Spinal cord (tissue), 10 donors: ENCODE measurements around the gene COBL. TPM values are rescaled to one million over a fixed set of nuclear protein-coding genes. Genes with fewer than 3 reads are reported as not detected.

ENCODE experiments used
- DNase-seq, 6 donors: peaks; one replicate each; pipeline versions ENCODE4 v3.0.0 to v3.0.0-alpha.2; 2013 to 2015; ENCODE audit warnings: low spot score in 6 of 6, low read depth in 4 of 6
- H3K27ac ChIP-seq: one replicate; pipeline ENCODE4 v1.5.1; 2013; ENCODE audit warnings: low read depth, low read length, control low read depth
- H3K27me3 ChIP-seq: one replicate; pipeline ENCODE4 v1.6.1; 2013; ENCODE audit warnings: low read length; ENCODE audit not compliant: control insufficient read depth, insufficient read depth
- H3K36me3 ChIP-seq: one replicate; pipeline ENCODE4 v1.6.1; 2013; ENCODE audit warnings: low read length; ENCODE audit not compliant: control insufficient read depth, insufficient read depth
- H3K4me1 ChIP-seq: one replicate; pipeline ENCODE4 v1.6.1; 2013; ENCODE audit warnings: low read length; ENCODE audit not compliant: control insufficient read depth, insufficient read depth
- H3K4me3 ChIP-seq: one replicate; pipeline ENCODE4 v1.5.1; 2013; ENCODE audit warnings: low read depth, low read length, control low read depth
- H3K9me3 ChIP-seq: one replicate; pipeline ENCODE4 v1.6.1; 2013; ENCODE audit warnings: low read length; ENCODE audit not compliant: control insufficient read depth, insufficient read depth
- WGBS: methylation state at CpG from one replicate; pipeline ENCODE4 v1.1.5; 2013; ENCODE audit warnings: missing lambda C conversion rate; ENCODE audit not compliant: insufficient coverage; 5-methylcytosine and 5-hydroxymethylcytosine counted together
- polyA plus RNA-seq, 2 donors: library from polyadenylated mRNA; unstranded; fragments of 120-200 nt; gene quantifications; one replicate each; pipeline ENCODE4 v1.2.1, GENCODE V29; 2013; ENCODE audit not compliant: insufficient read length in 2 of 2
- total RNA-seq, 2 donors: library from RNA; depleted of rRNA in 1 of 2; stranded (reverse); fragments of 120-200 nt in 1 of 2; fragments of >200 nt in 1 of 2; gene quantifications; one replicate each; pipeline versions ENCODE4 v1.2.3 to v1.2.4, GENCODE V29; 2013 to 2014
- donor health status: healthy.

Gene COBL
- total and polyA plus RNA-seq, 4 donors, result 3.8 to 7.8 (median 5.1) TPM

DNA sequence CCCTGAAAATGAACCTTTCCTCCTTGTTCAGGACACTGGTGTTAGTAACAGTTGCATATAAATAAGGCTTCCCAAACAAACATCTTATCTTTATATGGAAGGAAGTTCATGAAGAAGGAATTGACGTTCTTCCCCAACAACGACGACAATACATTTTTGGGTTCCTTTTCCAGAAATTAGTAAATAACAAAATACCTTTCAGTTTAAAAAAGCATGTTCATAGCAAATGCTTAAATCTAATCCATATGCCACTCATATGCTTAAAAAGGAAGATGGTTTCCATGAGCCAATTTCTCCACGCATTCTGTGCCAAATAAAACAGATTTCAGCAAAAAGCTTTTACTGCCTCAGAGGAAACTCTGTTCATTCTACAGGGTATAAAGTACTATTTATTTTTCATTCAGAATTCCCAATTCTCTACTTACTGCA is 182.6 kb downstream of the COBL start:
- peak overlapping the region; percentile 47 for H3K27ac ChIP-seq
- DNase-seq, result peak in 2 of 6 donors; percentile 78 to 88
- WGBS, result 100% methylated on average over 2 of the region's 4 CpGs

DNA sequence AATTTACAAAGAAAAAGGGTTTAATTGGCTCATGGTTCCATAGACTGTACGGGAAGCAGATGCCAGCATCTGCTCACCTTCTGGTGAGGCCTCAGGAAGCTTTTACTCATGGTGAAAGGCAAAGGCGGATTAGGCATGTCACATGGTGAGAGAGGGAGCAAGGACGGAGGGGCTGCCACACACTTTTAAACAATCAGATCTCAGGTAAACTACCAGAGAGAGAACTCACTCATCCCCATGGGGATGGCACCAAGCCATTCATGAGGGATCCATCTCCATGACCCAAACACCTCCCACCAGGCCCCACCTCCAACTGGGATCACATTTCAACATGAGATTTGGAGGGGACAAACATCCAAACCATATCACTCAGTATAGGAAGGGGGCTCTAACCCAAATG is 183.9 kb downstream of the COBL start:
- no peaks in the 10 kb centered on the region for H3K27me3 ChIP-seq
- H3K4me3 ChIP-seq, result no peak overlapping the region
- no peak overlapping the region for H3K27ac ChIP-seq
- no peak for DNase-seq
- no peaks in the 10 kb centered on the region for H3K9me3 ChIP-seq
- H3K36me3 ChIP-seq, result no peaks in the 10 kb centered on the region
- 100% methylated on average over 3 of the region's 3 CpGs for WGBS
- no peaks in the 10 kb centered on the region for H3K4me1 ChIP-seq

More for the DNA sequence above, 182.6 kb downstream of the COBL start:
- Histone ChIP-seq H3K9me3 (no peaks in the 10 kb centered on the region), H3K27me3 (no peaks in the 10 kb centered on the region), H3K4me1 (no peaks in the 10 kb centered on the region), H3K36me3 (no peaks in the 10 kb centered on the region), H3K4me3 (no peak overlapping the region)

DNA sequence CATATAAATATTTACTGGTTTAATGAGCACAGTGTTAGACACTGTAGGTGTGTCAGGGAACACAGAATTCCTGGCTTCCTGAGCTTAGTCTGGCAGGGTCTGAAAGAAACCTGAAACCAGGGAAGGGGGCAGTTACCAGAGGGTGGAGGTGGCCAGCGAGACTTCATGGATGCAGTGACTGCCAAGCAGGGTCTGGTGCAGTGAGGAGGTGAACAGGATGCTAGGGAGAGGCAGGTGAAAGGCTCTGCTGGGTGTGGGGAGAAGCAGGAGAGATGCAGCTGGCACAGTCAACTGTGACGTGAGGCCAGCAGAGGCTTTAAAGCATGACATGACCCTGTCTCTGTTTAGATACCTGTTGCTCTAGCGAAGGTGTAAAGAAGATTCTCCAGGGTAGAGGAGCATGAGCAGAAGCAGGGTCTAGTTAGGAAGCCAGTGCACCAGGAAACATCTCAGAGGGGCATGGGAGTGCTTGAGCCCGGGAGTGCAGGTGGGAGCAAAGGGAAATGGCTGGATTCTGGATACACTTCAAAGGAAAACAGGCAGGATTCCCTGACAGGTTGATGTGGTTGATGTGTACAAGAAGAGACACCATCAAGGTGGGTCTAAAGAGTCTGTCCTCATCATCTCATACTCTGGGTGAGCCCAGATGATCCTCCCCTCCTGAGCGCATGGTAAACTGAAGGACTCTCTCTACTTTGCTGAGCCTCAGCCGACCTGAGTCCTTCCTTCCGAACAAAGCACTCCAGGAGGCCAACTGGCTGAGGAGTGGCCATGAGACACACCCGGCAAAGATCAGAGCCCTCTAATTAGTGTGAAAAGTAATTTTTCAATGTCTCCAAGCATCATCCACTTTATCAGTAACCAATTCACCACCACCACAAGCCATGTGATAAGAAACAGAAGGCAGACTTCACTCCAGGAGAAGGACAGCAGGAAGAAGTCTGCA is 186.8 kb downstream of the COBL start:
- WGBS, result 77% methylated on average over 7 of the region's 8 CpGs
- Histone ChIP-seq H3K27ac (no peak overlapping the region), H3K9me3 (no peaks in the 10 kb centered on the region), H3K4me1 (no peaks in the 10 kb centered on the region), H3K4me3 (no peak overlapping the region), H3K36me3 (no peaks in the 10 kb centered on the region), H3K27me3 (no peaks in the 10 kb centered on the region)
- DNase-seq, result no peak

DNA sequence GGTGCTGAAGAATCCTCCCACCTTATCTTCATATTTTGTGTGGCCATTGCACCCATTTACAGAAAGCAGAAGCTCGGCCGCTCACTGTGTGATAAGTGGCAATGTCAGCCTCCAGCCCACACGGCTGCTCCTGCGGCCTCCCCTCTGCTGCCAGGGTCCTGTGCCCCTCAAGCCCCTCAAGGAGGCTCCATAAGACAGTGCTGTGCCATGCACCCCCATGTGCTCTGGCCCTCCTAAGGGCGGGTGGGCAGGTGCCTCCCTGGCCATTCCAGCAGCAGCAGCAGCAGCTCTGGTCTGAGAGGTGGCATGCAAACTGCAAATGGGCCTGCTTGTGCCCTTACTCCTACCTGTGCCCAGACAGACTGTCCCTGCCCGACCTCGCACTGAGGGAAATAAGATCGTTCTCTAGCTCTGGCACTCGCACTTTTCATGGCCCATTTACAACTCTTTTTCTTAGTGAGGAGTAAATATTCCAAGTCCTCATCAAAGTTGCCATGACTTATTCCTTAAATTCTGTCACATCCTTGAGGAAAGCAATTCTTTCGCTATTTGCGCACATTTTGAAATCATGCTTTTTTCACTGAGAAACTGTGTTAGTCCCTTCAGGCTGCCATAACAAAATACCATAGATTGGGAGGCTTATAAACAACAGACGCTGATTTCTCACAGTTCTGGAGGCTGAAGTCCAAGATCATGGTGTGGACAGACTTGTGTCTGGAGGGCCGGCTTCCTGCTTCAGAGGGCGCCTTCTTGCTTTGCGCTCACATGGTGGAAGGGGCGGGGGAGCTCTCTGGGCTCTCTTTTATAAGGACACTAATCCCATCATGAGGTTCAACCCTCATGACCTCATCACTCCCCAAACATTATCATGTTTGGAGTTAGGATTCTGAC is 187.8 kb downstream of the COBL start:
- Histone ChIP-seq H3K9me3 (no peaks in the 10 kb centered on the region), H3K27me3 (no peaks in the 10 kb centered on the region), H3K36me3 (no peaks in the 10 kb centered on the region), H3K4me1 (no peaks in the 10 kb centered on the region), H3K27ac (no peak overlapping the region), H3K4me3 (no peak overlapping the region)
- WGBS, result 92% methylated on average over 7 of the region's 16 CpGs
- no peak for DNase-seq

DNA sequence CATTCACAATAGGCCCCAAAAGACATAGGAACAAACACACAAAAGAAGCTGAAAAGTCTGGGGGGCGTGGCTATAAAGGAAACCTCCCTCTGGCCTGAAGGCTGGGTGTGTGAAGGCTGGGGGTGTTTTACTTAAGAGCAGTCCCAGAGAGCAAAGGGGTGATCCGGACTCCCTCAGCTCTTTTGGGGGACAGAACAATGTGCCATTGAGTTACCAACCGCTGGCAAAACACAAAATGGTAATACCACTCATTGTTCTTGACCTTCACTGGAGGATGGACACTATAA is 189.0 kb downstream of the COBL start:
- H3K27me3 ChIP-seq, result no peaks in the 10 kb centered on the region
- no peak overlapping the region for H3K27ac ChIP-seq
- no CpG with 5 or more reads among the region's 3 CpGs for WGBS
- H3K4me3 ChIP-seq, result no peak overlapping the region
- no peaks in the 10 kb centered on the region for H3K36me3 ChIP-seq
- no peak for DNase-seq
- no peaks in the 10 kb centered on the region for H3K9me3 ChIP-seq
- H3K4me1 ChIP-seq, result no peaks in the 10 kb centered on the region

DNA sequence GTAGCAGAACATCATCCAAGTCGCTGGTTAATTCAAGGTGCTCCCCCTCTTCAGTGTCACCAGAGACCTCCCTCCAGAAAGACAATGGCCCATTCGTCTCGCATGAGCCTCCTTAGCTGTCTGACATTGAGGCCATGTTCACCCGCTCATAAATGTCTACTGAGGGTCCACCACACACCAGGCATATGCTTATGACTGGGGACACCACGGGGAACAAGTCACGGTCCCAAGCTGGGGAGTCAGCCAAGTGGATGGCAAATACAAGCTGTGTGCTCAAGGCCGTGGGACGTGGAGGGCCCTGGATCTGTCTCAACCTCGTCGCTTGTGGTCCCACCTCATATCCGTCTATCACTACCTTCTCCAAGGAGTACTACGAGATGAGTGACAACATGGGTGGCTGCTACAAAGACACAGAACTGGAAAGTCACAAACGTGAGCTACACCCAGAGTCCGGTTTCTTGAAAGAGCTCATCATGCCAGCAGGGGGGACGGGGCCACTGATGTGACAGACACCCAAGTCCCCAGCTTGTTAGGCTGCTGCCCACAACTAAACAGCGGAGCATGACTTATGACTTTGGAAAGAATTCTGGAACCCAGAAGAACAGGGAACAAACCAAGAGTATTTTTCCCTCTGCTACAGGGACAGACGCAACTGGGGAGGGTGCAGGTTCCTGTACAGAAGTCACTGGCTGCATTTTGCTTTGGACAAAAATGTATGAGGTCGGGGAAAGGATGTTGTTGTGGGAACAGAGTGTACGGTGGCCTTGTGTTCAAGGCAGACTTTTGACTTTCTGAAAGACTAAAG is 189.6 kb downstream of the COBL start:
- WGBS, result 94% methylated on average over 17 of the region's 19 CpGs
- Histone ChIP-seq H3K9me3 (no peaks in the 10 kb centered on the region), H3K36me3 (no peaks in the 10 kb centered on the region), H3K4me1 (no peaks in the 10 kb centered on the region), H3K4me3 (no peak overlapping the region), H3K27ac (no peak overlapping the region), H3K27me3 (no peaks in the 10 kb centered on the region)
- no peak for DNase-seq

DNA sequence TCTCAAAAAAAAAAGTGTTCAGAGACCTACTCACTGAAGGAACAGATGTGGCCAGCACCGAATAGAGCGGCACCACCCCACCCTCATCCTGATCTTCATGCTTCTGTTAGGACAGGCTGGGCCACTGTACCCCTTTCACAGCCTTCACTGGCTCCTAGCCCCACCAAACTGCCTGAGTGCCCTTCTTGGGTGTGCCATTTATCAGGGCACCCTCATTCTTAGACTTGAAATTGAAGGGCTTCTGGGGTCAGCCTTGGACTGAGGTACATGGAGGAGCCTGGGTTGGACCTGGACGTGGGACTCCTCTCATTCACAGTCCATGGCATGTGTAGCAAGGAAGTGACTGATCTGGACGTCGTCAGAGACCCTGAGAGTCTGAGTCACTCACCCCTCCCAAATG is 190.3 kb downstream of the COBL start:
- H3K27ac ChIP-seq, result no peak overlapping the region
- H3K4me3 ChIP-seq, result no peak overlapping the region
- no peaks in the 10 kb centered on the region for H3K36me3 ChIP-seq
- H3K4me1 ChIP-seq, result no peaks in the 10 kb centered on the region
- no peaks in the 10 kb centered on the region for H3K27me3 ChIP-seq
- DNase-seq, result no peak
- WGBS, result 96% methylated on average over 5 of the region's 5 CpGs
- no peaks in the 10 kb centered on the region for H3K9me3 ChIP-seq

DNA sequence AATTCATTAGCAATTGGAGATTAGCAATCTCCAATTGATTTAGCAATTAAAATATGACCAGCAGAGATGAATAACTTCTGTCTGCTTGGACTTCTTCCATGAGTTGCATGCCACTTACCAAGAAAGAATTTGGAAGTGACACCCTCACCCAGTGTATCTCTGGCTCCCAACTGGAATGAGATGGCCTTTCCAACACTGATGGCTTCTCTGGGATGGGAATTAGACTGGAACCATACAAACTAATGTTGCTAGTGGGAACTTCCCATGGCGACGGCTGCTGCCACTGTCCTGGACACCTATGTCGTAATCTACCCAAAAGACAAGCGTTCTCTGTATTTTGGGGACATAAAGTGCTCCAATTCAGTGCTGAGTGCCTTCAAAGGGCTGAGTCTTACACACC is 192.3 kb downstream of the COBL start:
- WGBS, result 84% methylated on average over 3 of the region's 4 CpGs

DNA sequence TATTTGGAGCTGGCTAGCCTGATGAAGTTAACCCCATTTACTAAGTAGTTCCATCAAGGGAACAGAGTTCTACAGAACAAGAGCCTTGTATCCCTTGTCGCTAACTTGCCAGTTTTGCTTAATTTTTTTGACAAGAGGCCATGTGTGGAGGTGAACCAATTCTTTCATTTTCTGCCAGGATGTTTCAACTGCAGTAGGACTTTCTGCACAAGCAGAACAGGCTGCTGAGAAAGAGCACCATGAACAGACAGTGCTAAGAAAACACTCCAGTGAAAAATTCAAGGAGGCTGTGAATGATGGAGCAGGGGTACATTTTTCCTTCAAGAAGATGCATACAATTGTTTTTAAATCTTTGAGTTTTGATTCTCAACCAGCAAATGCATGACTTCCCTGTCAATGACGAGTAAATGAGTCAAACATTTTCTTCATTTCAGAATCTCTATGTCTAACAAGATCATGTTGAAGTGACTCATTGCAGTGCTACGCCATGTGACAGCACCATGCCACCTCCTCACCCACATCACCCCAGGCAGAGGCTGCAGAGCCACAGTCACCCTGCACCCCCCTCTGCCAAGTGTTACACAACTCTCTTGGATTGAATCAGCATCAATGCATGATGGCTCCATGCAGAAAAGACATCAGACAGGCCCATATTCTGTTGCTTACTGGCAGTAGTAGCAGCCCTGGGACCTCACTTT is 193.1 kb downstream of the COBL start:
- H3K9me3 ChIP-seq, result no peaks in the 10 kb centered on the region
- H3K4me3 ChIP-seq, result no peak overlapping the region
- no peaks in the 10 kb centered on the region for H3K36me3 ChIP-seq
- no peaks in the 10 kb centered on the region for H3K27me3 ChIP-seq
- WGBS, result 91% methylated on average over 3 of the region's 3 CpGs
- no peaks in the 10 kb centered on the region for H3K4me1 ChIP-seq
- H3K27ac ChIP-seq, result no peak overlapping the region
- DNase-seq, result no peak

More for the DNA sequence above, 192.3 kb downstream of the COBL start:
- Histone ChIP-seq H3K27ac (no peak overlapping the region), H3K4me1 (no peaks in the 10 kb centered on the region), H3K9me3 (no peaks in the 10 kb centered on the region), H3K27me3 (no peaks in the 10 kb centered on the region), H3K36me3 (no peaks in the 10 kb centered on the region), H3K4me3 (no peak overlapping the region)
- DNase-seq, result no peak
